HCT116 (cell line): ENCODE results near the gene ERVW-1. TPM values are rescaled to one million over a fixed set of nuclear protein-coding genes. Genes with fewer than 3 reads are reported as not detected.
A peak's percentile ranks its signal among the peaks of the same experiment; 100 is the strongest.
"Not testable (repeated sequence)": the region's sequence is repeated elsewhere in the genome, so short reads cannot be mapped to it uniquely, and the experiment has no call there.

Source experiments
- ATAC-seq: fragments of 200-7000 bp; cut with Tn5 transposase; 2 replicates; pipeline ENCODE4 v1.9.1; 2020; ENCODE audit warnings: mild to moderate bottlenecking, moderate library complexity
- Bru-seq: library from RNA; stranded (reverse); fragments of 400-500 nt; gene quantifications from one replicate; lab custom pipeline; 2021; lab: Mats Ljungman, UMichigan
- BruChase-seq, 2 experiments: library from RNA; stranded (reverse); fragments of 400-500 nt; gene quantifications; one replicate each; lab custom pipeline; 2021; lab: Mats Ljungman, UMichigan
- BruUV-seq: library from RNA; stranded (reverse); fragments of 400-500 nt; replicated peaks from 2 replicates; lab custom pipeline; 2021; lab: Mats Ljungman, UMichigan
- CTCF ChIA-PET: fragments of 300-600 bp; sonication (Branson Sonifier 250); formaldehyde crosslinking; loops from one replicate; lab custom pipeline; 2021; ENCODE audit warnings: antibody characterized with exemption; lab: Charles Lee
- POLR2A ChIA-PET: fragments of 300-600, 350-600 bp; sonication (Branson Sonifier 250); formaldehyde crosslinking; loops from one replicate; lab custom pipeline; 2021; ENCODE audit warnings: antibody characterized with exemption; lab: Charles Lee
- RAD21 ChIA-PET, 2 experiments: fragments of 300-600 bp; sonication (Branson Sonifier 250); formaldehyde crosslinking; loops; one replicate each; lab custom pipeline; 2023; ENCODE audit warnings: low total read pairs in 2 of 2; ENCODE audit not compliant: uncharacterized antibody in 2 of 2, unreplicated experiment in 2 of 2, low non-redundant PET in 1 of 2; lab: Charles Lee
- DNase-seq: peaks from one replicate; pipeline ENCODE4 v3.0.0-alpha.2; 2010; ENCODE audit warnings: low read depth, low spot score
- H2AFZ ChIP-seq: fragments of 200-600 bp; shearing (Covaris generic), sonication (generic); 2 replicates; pipeline ENCODE4 v1.6.1; 2017; ENCODE audit warnings: low read depth, mixed run types, mixed read lengths, antibody characterized with exemption, low read length; ENCODE audit not compliant: poor library complexity, severe bottlenecking
- H3K27ac ChIP-seq: 2 replicates; pipeline ENCODE4 v1.5.1; 2012; ENCODE audit warnings: low read depth, low read length
- H3K27me3 ChIP-seq: fragments of 200-600 bp; sonication (generic); 2 replicates; pipeline ENCODE4 v1.6.1; 2016; ENCODE audit warnings: mixed run types, low read length, mixed read lengths; ENCODE audit not compliant: insufficient read depth
- H3K36me3 ChIP-seq, 2 experiments: fragments of 200-500 bp in 1 of 2; fragments of 200-600 bp in 1 of 2; sonication (Bioruptor generic) in 1 of 2; sonication (generic) in 1 of 2; 2 replicates each; pipeline versions ENCODE4 v1.5.1 to v1.6.1; 2014 to 2016; ENCODE audit warnings: low read length in 2 of 2, inconsistent platforms in 1 of 2, mixed read lengths in 1 of 2, mixed run types in 1 of 2; ENCODE audit not compliant: insufficient read depth in 2 of 2, control insufficient read depth in 1 of 2
- H3K4me1 ChIP-seq, 2 experiments: fragments of 200-600 bp in 1 of 2; sonication (generic) in 1 of 2; 2 replicates each; pipeline versions ENCODE4 v1.5.1 to v1.6.1; 2012 to 2017; ENCODE audit warnings: low read length in 2 of 2, inconsistent platforms in 1 of 2, mild to moderate bottlenecking in 1 of 2, mixed read lengths in 1 of 2, mixed run types in 1 of 2, moderate library complexity in 1 of 2; ENCODE audit not compliant: insufficient read depth in 2 of 2, control insufficient read depth in 1 of 2
- H3K4me2 ChIP-seq: fragments of 200-600 bp; sonication (generic); 2 replicates; pipeline ENCODE4 v1.6.1; 2017; ENCODE audit warnings: mixed run types, low read length, mixed read lengths
- H3K4me3 ChIP-seq, 2 experiments: fragments of 200-600 bp in 1 of 2; sonication (generic) in 1 of 2; replicated peaks in 1 of 2; 2 replicates each; pipeline ENCODE4 v1.5.1; 2011 to 2016; ENCODE audit warnings: low read length in 2 of 2, control low read depth in 1 of 2, low read depth in 1 of 2, mild to moderate bottlenecking in 1 of 2, mixed read lengths in 1 of 2, mixed run types in 1 of 2
- H3K79me2 ChIP-seq: fragments of 200-600 bp; sonication (generic); 2 replicates; pipeline ENCODE4 v1.6.1; 2017; ENCODE audit warnings: mild to moderate bottlenecking, mixed run types, low read length, moderate library complexity, mixed read lengths; ENCODE audit not compliant: insufficient read depth
- H3K9ac ChIP-seq: fragments of 200-600 bp; sonication (generic); 2 replicates; pipeline ENCODE4 v1.6.1; 2016; ENCODE audit warnings: low read length, mixed read lengths
- H3K9me2 ChIP-seq: fragments of 200-600 bp; sonication (generic), shearing (Covaris generic); 2 replicates; pipeline ENCODE4 v1.6.1; 2017; ENCODE audit warnings: mixed run types, mild to moderate bottlenecking, moderate library complexity; ENCODE audit not compliant: insufficient read depth
- H3K9me3 ChIP-seq, 2 experiments: fragments of 200-500 bp in 1 of 2; fragments of 200-600 bp in 1 of 2; sonication (Bioruptor generic) in 1 of 2; sonication (generic) in 1 of 2; 2 replicates each; pipeline ENCODE4 v1.6.1; 2014 to 2017; ENCODE audit warnings: low read length in 2 of 2, mixed read lengths in 2 of 2, inconsistent platforms in 1 of 2, low read depth in 1 of 2, mild to moderate bottlenecking in 1 of 2, mixed run types in 1 of 2, moderate library complexity in 1 of 2; ENCODE audit not compliant: control insufficient read depth in 1 of 2, insufficient read depth in 1 of 2
- H4K20me1 ChIP-seq: fragments of 200-600 bp; sonication (generic), shearing (Covaris generic); 2 replicates; pipeline ENCODE4 v1.6.1; 2017; ENCODE audit warnings: mixed run types, mild to moderate bottlenecking, moderate library complexity; ENCODE audit not compliant: insufficient read depth
- EZH2 ChIP-seq: fragments of 200-600 bp; sonication (generic); IDR thresholded peaks from 2 replicates; pipeline ENCODE4 v1.6.1; 2017; ENCODE audit warnings: antibody characterized with exemption, mixed run types
- POLR2A ChIP-seq: IDR thresholded peaks from 2 replicates; pipeline ENCODE4 v1.7.0; 2011; ENCODE audit warnings: borderline replicate concordance; ENCODE audit not compliant: insufficient read depth, insufficient read length; ENCODE audit errors: extremely low read depth
- intact Hi-C: fragments of 100-400 bp; cut with micrococcal nuclease; formaldehyde crosslinking; loops from 2 replicates; pipeline ENCODE4 v1.10.0; 2022
- long read RNA-seq: library from polyadenylated mRNA; unstranded; transcript quantifications from one replicate; pipeline ENCODE4 v2.0.0, GENCODE V29; 2021; ENCODE audit not compliant: unreplicated experiment
- polyA plus RNA-seq: library from polyadenylated mRNA; unstranded; fragments of >200 nt; gene quantifications from 2 replicates; pipeline ENCODE4 v1.2.1, GENCODE V29; 2012; ENCODE audit warnings: missing spikeins
- total RNA-seq: library from RNA; stranded (reverse); gene quantifications from one replicate; pipeline ENCODE4 v1.2.1, GENCODE V29; 2021; ENCODE audit not compliant: unreplicated experiment

The ERVW-1 gene
- total RNA-seq (not detected), Bru-seq, nascent RNA (percentile 7 among the genes with signal in this experiment), BruChase-seq, experiment 1, labeled RNA remaining after a 6-hour chase (not detected), BruChase-seq, experiment 2, labeled RNA remaining after a 2-hour chase (percentile 7 among the genes with signal in this experiment)
- polyA plus RNA-seq: 0.02 and 0.07 TPM in 2 replicates
- long read RNA-seq: 0 reads

- H4K20me1 ChIP-seq, RAD21 ChIA-PET, H3K4me3 ChIP-seq, DNase-seq, H3K9me3 ChIP-seq, H3K4me1 ChIP-seq, POLR2A ChIA-PET, CTCF ChIA-PET, H3K27ac ChIP-seq, H2AFZ ChIP-seq, H3K9ac ChIP-seq, H3K9me2 ChIP-seq, H3K4me2 ChIP-seq, BruUV-seq, H3K27me3 ChIP-seq, intact Hi-C loops, H3K36me3 ChIP-seq, ATAC-seq, H3K79me2 ChIP-seq: not testable (repeated sequence)
Measured at GRCh38 chr7:92477681-92478080, at the start of gene ERVW-1. TSS of gene ERVW-1 (minus strand) at chr7:92477946. CDS start at chr7:92470381, 7,565 bp downstream.

GRCh38 chr7:92523110-92523509 is 45.4 kb upstream of the ERVW-1 start:
- ATAC-seq (no peak), DNase-seq (no peak)
- ChIA-PET RAD21 (interaction anchor here in 1 of 2 experiments (0.7 kb wide), 1 partner anchor 283 kb away, joined by 3 read pairs; no protein-coding TSS in a partner anchor), POLR2A (no interaction called here), CTCF (no interaction called here)
- intact Hi-C loops: no loop called here
- no peaks in the 10 kb centered on the region for H4K20me1 ChIP-seq
- no peak overlapping the region for H2AFZ ChIP-seq
- H3K4me3 ChIP-seq: no peak overlapping the region
- H3K27ac ChIP-seq: no peak overlapping the region
- no peaks in the 10 kb centered on the region for H3K27me3 ChIP-seq
- peaks cover 0 to 5% of the 10 kb centered on the region in 2 experiments; a peak in 2 of 4 replicates for H3K4me1 ChIP-seq
- no peaks in the 10 kb centered on the region for H3K9me3 ChIP-seq
- H3K36me3 ChIP-seq: peaks cover 0 to under 1% of the 10 kb centered on the region in 2 experiments; a peak in 1 of 4 replicates
- H3K4me2 ChIP-seq: no peak overlapping the region
- H3K9ac ChIP-seq: no peak overlapping the region
- H3K79me2 ChIP-seq: peaks cover 24% of the 10 kb centered on the region
- no TSS peak for BruUV-seq
- TF ChIP-seq EZH2: no peak
- no peak for TF ChIP-seq POLR2A
- no peaks in the 10 kb centered on the region for H3K9me2 ChIP-seq
